Cardiac fibroblast (primary cell): ENCODE results near the gene CFAP299.
A peak's percentile ranks its signal among the peaks of the same experiment; 100 is the strongest.
"Not testable (repeated sequence)": the region's sequence is repeated elsewhere in the genome, so short reads cannot be mapped to it uniquely, and the experiment has no call there.

Experiments
- DNase-seq, 2 donors: peaks; one replicate each; pipeline versions ENCODE4 v3.0.0 to v3.0.0-alpha.2; 2010; ENCODE audit warnings: low read depth in 2 of 2
- H3K4me3 ChIP-seq, 2 donors: replicated peaks in 1 of 2; 1 replicate in 1 of 2; 2 replicates in 1 of 2; pipeline ENCODE4 v1.5.1; 2011; ENCODE audit warnings: low read depth in 2 of 2, low read length in 2 of 2, mild to moderate bottlenecking in 2 of 2, moderate library complexity in 1 of 2
- TF ChIP-seq, protein P1 (sequence below): IDR thresholded peaks from one replicate; pipeline ENCODE4 v1.5.1; 2011; ENCODE audit warnings: low read depth, mild to moderate bottlenecking, low read length, inconsistent platforms

Gene CFAP299

DNA sequence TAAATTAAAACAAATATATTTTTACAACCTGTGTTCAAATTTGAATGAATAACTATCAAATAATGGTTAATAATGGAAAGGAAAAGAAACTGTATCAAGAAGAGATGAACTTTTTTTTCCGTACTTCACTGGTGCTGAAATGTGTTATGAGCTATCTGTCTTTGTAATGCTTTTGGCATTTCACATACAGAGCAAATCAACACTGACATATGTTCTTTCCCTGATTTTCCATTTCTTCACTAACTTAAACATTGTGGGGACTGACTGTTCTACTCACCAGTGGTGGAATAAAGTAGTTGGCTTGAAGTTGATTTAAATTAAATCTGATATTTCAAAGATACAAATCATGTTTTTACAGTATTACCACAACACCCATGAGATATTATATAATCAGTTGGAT, 390.9 kb downstream of the CFAP299 start:
- no peak overlapping the region for H3K4me3 ChIP-seq
- DNase-seq: no peak
- TF ChIP-seq, protein P1, sequence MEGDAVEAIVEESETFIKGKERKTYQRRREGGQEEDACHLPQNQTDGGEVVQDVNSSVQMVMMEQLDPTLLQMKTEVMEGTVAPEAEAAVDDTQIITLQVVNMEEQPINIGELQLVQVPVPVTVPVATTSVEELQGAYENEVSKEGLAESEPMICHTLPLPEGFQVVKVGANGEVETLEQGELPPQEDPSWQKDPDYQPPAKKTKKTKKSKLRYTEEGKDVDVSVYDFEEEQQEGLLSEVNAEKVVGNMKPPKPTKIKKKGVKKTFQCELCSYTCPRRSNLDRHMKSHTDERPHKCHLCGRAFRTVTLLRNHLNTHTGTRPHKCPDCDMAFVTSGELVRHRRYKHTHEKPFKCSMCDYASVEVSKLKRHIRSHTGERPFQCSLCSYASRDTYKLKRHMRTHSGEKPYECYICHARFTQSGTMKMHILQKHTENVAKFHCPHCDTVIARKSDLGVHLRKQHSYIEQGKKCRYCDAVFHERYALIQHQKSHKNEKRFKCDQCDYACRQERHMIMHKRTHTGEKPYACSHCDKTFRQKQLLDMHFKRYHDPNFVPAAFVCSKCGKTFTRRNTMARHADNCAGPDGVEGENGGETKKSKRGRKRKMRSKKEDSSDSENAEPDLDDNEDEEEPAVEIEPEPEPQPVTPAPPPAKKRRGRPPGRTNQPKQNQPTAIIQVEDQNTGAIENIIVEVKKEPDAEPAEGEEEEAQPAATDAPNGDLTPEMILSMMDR: no peak

DNA sequence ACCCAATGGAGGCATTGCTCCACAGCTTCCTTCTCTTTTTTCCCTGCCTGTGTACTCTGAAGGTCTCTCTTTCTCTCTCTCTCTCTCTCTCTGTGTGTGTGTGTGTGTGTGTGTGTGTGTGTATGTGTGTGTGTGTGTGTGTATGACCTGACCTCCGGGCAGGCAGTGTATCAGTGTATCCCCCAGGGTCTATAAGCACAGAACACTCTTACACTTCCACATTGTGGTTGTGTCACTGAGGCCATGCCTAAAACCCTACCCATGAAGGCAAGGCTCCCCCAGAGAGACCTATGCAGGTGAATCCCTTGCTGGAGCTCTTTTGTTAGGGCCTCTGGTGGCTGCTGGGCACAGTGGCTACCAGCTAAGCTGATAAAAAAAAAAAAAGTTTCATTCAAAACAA, 394.6 kb downstream of the CFAP299 start:
- no peak for DNase-seq
- H3K4me3 ChIP-seq: no peak overlapping the region
- TF ChIP-seq, protein P1: no peak

DNA sequence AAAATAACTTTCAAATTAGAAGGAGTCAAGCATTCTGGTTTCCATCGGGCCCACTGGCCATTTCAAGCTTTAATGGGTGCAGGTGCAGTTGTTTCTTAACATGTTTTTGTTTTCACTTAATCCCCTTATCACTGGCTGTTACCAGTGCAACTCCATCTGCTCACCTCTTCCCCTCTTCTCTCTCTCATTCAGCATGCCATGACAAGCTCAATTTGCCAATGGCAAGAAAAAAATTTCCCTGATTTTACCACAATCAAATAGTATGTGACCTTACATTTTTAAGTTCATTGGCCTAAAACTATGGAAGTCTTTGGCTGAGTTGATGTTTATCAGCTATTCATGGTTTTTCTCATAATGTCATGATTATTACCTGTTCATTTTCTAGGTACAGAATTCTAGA, 395.9 kb downstream of the CFAP299 start:
- H3K4me3 ChIP-seq: no peak overlapping the region
- TF ChIP-seq, protein P1: no peak
- no peak for DNase-seq

DNA sequence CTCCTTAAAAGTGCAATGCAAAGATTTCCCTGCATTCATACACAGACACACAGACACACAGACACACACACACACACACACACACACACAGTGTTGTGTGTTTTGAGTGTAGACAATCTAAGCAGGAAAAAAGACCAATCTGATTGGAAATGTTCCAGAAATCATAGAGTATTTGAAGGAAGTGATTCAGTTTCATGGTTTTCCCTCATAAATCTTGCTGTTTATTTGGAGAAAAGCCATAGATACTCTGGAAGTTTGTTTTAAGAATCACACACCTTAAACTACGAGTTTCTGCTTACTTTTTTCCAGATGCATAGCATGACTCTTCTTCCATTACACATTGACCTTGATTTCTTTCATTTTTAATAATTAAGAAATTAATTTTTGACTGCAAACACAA, 396.5 kb downstream of the CFAP299 start:
- TF ChIP-seq, protein P1: no peak
- peak in 1 of 2 donors; percentile 5 for DNase-seq
- H3K4me3 ChIP-seq: no peak overlapping the region

DNA sequence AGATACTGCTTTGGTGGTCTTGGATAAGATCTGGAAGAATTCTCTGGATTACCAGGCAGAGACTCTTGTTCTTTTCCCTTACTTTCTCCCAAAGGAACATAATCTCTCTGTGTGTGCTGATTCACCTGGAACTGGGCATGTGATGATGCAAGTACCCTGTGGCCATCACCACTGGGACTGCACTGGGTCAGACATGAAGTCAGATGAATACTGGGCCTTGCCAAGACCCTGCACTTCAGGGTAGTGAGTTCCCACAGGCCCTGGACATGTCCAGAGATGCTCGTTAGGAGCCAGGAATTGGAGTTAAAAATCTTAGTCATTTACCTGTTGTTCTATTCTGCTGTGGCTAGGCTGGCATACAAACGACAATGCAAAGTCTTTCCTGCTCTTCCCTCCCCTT, 404.8 kb downstream of the CFAP299 start:
- DNase-seq: no peak
- TF ChIP-seq, protein P1: no peak
- no peak overlapping the region for H3K4me3 ChIP-seq

DNA sequence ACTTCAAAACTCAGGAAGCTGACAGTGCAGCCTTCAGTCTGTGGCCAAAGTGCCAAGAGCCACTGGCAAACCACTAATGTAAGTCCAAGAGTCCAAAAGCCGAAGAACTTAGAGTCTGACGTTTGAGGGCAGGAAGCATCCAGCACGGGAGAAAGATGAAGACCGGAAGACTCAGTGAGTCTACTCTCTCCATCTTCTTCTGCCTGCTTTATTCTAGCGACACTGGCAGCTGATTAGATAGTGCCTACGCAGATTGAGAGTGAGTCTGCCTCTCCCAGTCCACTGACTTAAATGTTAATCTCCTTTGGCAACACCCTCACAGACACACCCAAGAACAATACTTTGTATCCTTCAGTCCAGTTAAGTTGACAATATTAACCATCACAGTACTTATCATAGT, 414.0 kb downstream of the CFAP299 start:
- DNase-seq, H3K4me3 ChIP-seq: not testable (repeated sequence)

DNA sequence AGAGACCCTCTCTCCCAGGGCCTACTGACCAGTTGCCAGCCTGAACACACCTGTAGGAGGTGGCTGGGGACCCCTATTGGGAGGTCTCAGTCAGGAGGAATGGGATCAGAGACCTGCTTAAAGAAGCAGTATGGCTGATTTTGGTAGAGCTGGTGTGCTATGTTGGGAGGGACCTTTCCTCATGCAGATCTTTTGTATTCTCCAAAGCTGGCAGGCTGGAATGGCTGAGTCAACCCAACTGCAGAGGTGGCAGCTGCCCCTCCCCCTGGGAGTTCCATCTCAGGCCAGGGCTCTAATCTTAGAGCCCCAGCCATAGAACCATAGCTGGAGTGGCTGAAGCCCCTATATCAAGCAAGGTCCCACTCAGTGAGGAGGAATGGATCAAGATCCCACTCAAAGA, 415.7 kb downstream of the CFAP299 start:
- no peak for DNase-seq
- TF ChIP-seq, protein P1: no peak

More for the DNA sequence above, 415.7 kb downstream of the CFAP299 start:
- no peak overlapping the region for H3K4me3 ChIP-seq
